ENCODE results near the gene CAMK1.

CAMK1 gene

GRCh38 chr3:9806137-9806536, 36.4 kb upstream of the CAMK1 start:
- no peaks in the 10 kb centered on the region for H3K9me2 ChIP-seq (replicated peaks; ENCODE audit: control insufficient read depth, low read length)
- TF ChIP-seq EZH2phosphoT487 (IDR thresholded peaks at IDR 0.05; ENCODE audit: borderline replicate concordance, low read length) (no peak), CTCF (IDR thresholded peaks at IDR 0.05; ENCODE audit: low read depth, low read length, poor library complexity, severe bottlenecking) (no peak)
- no peak overlapping the region for H3K27ac ChIP-seq (ENCODE audit: low read depth, low read length)
- no peak overlapping the region for H3K4me3 ChIP-seq (ENCODE audit: low read length)
- H3K4me2 ChIP-seq (ENCODE audit: low read length), result no peak overlapping the region
- H3K27me3 ChIP-seq (ENCODE audit: control insufficient read depth, low read length), result no peaks in the 10 kb centered on the region
- peaks cover 76% of the 10 kb centered on the region for H3K36me3 ChIP-seq (ENCODE audit: control insufficient read depth, low read length)
- H3F3A ChIP-seq (ENCODE audit: control insufficient read depth, insufficient read depth), result peaks cover 25% of the 10 kb centered on the region
- no peaks in the 10 kb centered on the region for H4K20me1 ChIP-seq (ENCODE audit: control insufficient read depth, insufficient read depth, low read depth, low read length)
- H3K4me1 ChIP-seq (ENCODE audit: control insufficient read depth, low read length), result peaks cover 29% of the 10 kb centered on the region
- 0 out of 2 replicates have a peak, but pooled peaks cover 4% of the 10 kb centered on the region for H3K79me2 ChIP-seq (ENCODE audit: control insufficient read depth, low read length)
- H3K9me3 ChIP-seq (ENCODE audit: control insufficient read depth, insufficient read depth, low read length), result no peaks in the 10 kb centered on the region

- no peak overlapping the region for H3K27ac ChIP-seq (ENCODE audit: low read depth, low read length)
- peaks cover 83% of the 10 kb centered on the region for H3K36me3 ChIP-seq (ENCODE audit: control insufficient read depth, low read length)
- no peaks in the 10 kb centered on the region for H4K20me1 ChIP-seq (ENCODE audit: control insufficient read depth, insufficient read depth, low read depth, low read length)
- H3K4me3 ChIP-seq (ENCODE audit: low read length), result no peak overlapping the region
- no peaks in the 10 kb centered on the region for H3K9me2 ChIP-seq (replicated peaks; ENCODE audit: control insufficient read depth, low read length)
- H3K9me3 ChIP-seq (ENCODE audit: control insufficient read depth, insufficient read depth, low read length), result no peaks in the 10 kb centered on the region
- peaks cover 25% of the 10 kb centered on the region for H3F3A ChIP-seq (ENCODE audit: control insufficient read depth, insufficient read depth)
- TF ChIP-seq CTCF (IDR thresholded peaks at IDR 0.05; ENCODE audit: low read depth, low read length, poor library complexity, severe bottlenecking) (no peak), EZH2phosphoT487 (IDR thresholded peaks at IDR 0.05; ENCODE audit: borderline replicate concordance, low read length) (no peak)
- peaks cover 23% of the 10 kb centered on the region for H3K4me1 ChIP-seq (ENCODE audit: control insufficient read depth, low read length)
- H3K79me2 ChIP-seq (ENCODE audit: control insufficient read depth, low read length), result peaks cover 7% of the 10 kb centered on the region; the same call in 1 of the 2 replicates
- H3K4me2 ChIP-seq (ENCODE audit: low read length), result no peak overlapping the region
- no peaks in the 10 kb centered on the region for H3K27me3 ChIP-seq (ENCODE audit: control insufficient read depth, low read length)
These were observed 35.2 kb upstream of the CAMK1 start for GRCh38 chr3:9804996-9805395.

GRCh38 chr3:9803494-9803893, 33.7 kb upstream of the CAMK1 start:
- Histone ChIP-seq H4K20me1 (ENCODE audit: control insufficient read depth, insufficient read depth, low read depth, low read length) (no peaks in the 10 kb centered on the region), H3K4me1 (ENCODE audit: control insufficient read depth, low read length) (peaks cover 8% of the 10 kb centered on the region), H3K36me3 (ENCODE audit: control insufficient read depth, low read length) (peaks cover 88% of the 10 kb centered on the region), H3K4me2 (ENCODE audit: low read length) (no peak overlapping the region), H3K27me3 (ENCODE audit: control insufficient read depth, low read length) (no peaks in the 10 kb centered on the region), H3K79me2 (ENCODE audit: control insufficient read depth, low read length) (peaks cover 16% of the 10 kb centered on the region), H3K4me3 (ENCODE audit: low read length) (no peak overlapping the region), H3K9me2 (replicated peaks; ENCODE audit: control insufficient read depth, low read length) (no peaks in the 10 kb centered on the region), H3K27ac (ENCODE audit: low read depth, low read length) (no peak overlapping the region), H3K9me3 (ENCODE audit: control insufficient read depth, insufficient read depth, low read length) (no peaks in the 10 kb centered on the region), H3F3A (ENCODE audit: control insufficient read depth, insufficient read depth) (peaks cover 20% of the 10 kb centered on the region)
- TF ChIP-seq CTCF (IDR thresholded peaks at IDR 0.05; ENCODE audit: low read depth, low read length, poor library complexity, severe bottlenecking) (no peak), EZH2phosphoT487 (IDR thresholded peaks at IDR 0.05; ENCODE audit: borderline replicate concordance, low read length) (no peak)
